ENCODE measurements around the gene RCCD1.

The RCCD1 gene

DNA sequence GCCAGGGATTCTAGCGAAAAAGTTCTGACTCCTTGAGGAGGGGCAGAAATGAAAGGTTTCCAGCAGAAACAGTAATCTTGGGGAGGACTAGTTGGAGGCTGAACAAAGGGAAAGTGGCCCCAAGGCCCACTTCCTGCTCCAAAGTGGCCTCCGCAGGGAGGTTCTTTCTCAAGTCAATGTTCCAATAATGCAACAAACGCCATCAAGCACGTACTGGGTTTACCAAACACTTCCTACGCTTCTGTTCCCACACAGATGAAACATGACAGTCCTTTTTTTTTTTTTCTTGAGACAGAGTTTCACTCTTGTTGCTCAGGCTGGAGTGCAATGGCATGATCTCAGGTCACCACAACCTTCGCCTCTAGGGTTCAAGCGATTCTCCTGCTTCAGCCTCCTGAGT lies 9.6 kb upstream of the RCCD1 start:
- DNase-seq = no peak

DNA sequence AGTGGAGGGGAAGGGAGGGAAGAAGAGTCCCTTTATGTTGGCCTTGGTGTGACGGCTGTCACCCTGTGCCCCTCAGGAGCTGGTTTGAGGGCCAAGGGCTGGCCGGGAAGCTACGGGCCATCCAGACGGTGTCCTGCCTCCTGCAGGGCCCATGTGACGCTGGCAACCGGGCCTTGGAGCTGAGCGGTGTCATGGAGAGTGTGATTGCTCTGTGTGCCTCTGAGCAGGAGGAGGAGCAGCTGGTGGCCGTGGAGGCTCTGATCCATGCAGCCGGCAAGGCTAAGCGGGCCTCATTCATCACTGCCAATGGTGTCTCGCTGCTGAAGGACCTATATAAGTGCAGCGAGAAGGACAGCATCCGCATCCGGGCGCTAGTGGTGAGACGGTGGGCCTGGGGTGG lies 8.1 kb upstream of the RCCD1 start:
- no peak for DNase-seq

DNA sequence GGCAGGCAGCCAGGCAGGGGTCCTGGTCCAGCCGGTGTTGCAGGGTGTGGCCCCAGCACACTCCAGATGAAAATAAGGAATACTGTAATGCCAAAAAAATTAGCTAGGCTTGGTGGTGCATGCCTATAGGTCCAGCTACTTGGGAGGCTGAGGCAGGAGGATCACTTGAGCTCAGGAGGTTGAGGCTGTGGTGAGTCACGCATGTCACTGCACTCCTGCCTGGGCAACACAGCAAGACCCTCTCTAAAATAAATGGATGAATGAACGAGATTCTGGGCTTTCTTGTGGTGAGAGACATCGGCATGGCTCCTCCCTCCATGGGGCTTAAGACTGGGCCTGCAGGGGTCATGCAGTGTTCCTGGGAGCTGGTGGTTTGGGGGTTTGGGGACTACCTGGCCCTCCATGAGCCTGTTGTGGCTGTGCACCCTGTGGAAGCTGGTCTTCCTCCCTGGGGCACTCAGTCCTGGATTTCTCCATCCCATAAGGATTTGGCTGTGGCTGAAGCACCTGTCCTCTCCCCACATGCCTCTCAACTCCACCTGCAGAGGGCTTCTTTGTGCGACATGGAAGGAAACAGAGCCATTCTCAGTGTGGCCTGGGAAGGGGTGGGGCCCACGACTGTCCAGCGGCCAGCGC lies 7.6 kb upstream of the RCCD1 start:
- no peak for DNase-seq

DNA sequence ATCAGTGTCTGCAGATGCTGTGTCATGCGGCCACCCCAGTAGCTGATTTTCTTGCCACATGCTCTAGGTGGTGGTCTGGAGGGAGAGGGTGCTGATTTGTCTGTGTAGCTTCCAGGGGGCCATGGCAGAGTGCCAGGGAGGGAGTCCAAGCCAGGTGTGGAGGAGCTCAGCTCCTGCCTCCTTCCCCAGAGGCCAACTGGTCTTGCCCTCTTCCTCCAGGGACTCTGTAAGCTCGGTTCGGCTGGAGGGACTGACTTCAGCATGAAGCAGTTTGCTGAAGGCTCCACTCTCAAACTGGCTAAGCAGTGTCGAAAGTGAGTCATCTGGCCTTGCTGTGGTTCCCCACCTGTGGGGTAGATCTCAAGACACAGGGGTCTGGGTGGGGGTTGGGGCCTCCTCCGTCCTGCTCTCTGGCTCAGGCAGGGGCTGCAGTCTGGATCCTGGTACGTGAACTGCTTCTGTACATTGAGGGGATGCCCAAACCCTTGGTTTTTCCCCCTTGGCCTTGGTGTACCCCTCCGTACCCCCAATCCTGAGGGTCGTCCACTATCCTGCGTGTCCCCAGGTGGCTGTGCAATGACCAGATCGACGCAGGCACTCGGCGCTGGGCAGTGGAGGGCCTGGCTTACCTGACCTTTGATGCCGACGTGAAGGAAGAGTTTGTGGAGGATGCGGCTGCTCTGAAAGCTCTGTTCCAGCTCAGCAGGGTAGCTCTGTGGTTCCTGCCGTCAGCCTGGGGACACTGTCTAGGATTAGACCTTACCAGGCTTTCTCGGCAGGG lies 6.9 kb upstream of the RCCD1 start:
- no peak for DNase-seq

DNA sequence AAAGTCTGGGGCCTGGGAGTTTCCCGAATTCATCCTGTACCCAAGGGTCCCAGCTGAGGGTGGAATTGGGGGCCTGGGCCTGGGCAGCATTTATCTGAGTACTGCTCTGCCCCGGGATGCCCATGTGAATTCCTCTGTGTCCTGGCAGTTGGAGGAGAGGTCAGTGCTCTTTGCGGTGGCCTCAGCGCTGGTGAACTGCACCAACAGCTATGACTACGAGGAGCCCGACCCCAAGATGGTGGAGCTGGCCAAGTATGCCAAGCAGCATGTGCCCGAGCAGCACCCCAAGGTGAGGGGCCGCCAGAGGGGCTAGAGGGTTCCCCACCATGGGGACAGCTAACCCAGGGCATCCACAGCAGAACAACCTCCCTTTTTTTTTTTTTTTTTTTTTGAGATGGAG lies 6.2 kb upstream of the RCCD1 start:
- no peak for DNase-seq

DNA sequence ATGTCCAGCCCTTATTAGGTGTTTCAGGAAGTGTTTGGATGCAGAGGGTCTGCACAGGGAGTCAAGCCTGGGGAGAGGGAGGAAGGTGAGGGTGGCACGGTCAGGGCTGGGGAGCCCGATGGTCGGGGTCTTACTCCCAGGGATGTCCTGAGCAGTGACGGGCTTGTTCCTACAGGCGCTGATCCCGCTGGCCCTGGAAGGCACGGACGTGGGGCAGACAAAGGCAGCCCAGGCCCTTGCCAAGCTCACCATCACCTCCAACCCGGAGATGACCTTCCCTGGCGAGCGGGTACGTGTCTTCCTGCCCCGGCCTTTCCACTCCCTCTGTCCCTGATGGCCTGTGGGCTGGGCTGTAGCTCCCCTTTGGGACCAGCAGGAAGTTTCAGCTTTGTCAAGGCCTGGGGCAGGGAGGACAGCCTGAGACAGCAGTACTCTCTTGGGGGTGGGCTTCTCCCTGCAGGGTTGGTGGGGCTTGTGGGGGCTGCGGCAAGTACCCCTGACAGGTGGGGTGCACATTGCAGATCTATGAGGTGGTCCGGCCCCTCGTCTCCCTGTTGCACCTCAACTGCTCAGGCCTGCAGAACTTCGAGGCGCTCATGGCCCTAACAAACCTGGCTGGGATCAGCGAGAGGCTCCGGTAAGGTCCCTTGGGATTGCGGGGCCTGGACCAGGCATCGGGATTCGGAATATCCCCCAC lies 4.6 kb upstream of the RCCD1 start:
- DNase-seq = no peak

DNA sequence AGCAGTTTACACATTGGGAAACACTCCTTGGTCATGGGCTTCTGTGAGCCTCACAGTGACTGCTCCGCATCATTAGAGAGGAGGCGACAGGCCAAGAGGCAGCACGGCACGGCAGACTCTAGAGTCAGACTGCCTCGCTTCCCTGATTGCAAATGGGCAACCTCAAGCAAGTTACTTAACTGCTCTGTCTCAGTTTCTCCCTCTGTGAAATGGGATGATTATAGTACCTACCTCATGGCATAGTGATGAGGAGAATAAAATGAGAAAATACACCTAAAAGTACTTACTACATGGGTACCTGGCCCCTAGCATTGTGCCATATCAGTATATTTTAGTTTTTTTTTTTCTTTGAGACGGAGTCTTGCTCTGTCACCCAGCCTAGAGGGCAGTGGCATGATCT lies 4.0 kb upstream of the RCCD1 start:
- DNase-seq = no peak

DNA sequence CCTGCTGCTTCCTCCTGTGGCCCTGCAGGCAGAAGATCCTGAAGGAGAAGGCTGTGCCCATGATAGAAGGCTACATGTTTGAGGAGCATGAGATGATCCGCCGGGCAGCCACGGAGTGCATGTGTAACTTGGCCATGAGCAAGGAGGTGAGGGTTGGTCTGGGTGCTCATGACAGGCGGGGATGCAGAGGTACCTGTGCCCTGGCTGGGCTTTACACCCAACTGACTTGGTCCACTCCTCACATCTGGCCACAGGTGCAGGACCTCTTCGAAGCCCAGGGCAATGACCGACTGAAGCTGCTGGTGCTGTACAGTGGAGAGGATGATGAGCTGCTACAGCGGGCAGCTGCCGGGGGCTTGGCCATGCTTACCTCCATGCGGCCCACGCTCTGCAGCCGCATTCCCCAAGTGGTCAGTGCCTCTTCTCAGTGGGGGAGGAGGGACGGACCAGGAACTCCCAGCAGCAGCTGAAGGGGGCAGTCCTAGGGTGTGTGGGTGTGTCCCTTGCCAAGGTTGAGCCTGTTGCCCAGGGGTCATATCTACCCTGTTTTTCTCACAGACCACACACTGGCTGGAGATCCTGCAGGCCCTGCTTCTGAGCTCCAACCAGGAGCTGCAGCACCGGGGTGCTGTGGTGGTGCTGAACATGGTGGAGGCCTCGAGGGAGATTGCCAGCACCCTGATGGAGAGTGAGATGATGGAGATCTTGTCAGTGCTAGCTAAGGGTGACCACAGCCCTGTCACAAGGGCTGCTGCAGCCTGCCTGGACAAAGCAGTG lies 1.6 kb upstream of the RCCD1 start:
- no peak for DNase-seq

DNA sequence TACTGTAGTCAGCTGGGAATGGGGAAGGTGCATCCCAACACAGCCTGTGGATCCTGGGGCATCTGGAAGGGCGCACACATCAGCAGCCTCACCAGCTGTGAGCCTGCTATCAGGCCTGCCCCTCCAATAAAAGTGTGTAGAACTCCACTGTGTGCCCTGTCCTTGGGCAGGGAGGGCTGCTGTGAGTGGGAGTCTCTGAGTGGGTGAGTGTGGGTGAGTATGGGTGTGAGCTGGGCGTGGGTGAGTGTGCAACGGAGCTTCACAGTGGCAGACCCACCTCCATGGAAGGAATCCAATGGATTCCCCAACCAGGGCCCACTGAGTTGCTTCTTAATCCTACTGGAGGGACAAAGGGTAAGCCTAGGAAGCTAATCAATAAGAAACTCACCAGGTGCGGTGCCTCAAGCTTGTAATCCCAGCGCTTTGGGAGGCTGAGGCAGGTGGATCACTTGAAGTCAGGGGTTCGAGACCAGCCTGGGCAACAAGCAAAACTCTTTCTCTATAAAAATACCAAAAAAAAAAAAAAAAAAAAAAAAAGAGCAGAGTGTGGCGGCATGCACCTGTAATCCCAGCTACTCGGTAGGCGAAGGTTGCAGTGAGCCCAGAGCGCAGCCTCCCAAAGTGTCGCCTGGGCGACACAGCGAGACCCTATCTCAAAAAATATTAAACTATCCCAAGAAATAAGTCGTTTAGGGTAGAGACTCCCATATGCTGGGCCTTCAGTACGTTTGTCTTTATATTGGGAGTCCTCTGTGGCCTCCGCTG lies 555 bp upstream of the RCCD1 start:
- DNase-seq = no peak

DNA sequence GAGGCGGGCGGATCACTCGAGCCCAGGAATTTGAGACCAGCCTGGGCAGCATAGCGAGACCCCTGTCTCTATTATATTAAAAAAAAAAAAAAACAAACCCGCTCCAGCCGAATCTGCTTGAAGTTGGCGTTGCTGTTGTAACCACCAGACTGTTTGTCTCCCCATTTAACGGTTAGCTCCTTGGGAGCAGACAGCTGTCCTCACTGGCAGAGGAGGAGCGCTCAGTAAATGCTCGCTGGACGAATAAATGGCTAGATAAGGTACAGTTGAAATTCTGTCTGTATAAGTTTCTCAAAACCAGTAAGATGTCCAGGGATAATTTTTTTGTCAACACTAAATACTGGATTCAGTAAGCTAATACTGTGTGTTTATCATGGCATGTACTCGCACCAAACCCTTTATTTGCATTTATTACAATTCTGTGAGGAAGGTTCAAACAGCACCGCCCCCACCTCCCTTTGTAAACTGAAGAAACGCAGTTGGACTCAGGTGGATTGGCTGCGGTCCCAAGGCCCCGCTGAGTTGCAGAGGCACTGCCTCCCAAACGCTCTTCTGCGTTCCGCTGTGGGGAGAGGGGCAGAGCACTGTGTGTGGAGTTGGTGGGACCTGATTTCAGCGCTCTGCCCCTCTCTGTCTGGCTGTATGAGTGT lies 1.1 kb downstream of the RCCD1 start:
- no peak for DNase-seq

DNA sequence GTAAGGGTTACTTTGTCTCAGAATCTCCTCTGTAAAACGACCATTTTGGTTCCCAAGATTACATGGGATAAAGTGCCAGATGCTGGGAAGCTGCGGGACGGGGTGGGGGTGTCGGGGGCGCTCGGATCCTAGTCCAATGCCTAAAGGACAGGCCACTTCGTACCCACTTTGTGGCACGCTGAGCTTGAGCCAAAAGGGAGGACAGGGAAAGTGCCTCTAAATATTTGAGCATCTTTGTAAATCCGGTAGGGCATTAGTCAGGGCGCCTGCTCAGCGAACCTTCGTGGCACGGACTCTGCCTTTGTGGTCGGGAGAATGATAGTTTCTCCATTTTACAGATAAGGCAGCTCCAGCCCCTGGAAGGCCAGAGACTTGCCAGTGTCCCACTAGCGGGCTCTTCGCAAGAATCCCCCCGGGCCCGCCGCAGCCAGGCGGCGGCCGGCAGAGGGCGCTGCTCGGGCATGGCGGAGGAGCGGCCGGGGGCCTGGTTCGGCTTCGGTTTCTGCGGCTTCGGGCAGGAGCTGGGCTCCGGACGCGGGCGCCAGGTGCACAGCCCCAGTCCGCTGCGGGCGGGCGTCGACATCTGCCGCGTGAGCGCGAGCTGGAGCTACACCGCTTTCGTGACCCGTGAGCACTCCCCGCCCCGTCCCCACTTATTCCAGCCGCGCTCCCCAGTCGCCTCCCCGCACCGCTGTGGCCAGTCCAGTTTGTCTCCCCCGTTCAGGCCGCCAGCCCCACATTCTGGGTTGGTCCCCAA lies 1.8 kb downstream of the RCCD1 start:
- DNase-seq = no peak

DNA sequence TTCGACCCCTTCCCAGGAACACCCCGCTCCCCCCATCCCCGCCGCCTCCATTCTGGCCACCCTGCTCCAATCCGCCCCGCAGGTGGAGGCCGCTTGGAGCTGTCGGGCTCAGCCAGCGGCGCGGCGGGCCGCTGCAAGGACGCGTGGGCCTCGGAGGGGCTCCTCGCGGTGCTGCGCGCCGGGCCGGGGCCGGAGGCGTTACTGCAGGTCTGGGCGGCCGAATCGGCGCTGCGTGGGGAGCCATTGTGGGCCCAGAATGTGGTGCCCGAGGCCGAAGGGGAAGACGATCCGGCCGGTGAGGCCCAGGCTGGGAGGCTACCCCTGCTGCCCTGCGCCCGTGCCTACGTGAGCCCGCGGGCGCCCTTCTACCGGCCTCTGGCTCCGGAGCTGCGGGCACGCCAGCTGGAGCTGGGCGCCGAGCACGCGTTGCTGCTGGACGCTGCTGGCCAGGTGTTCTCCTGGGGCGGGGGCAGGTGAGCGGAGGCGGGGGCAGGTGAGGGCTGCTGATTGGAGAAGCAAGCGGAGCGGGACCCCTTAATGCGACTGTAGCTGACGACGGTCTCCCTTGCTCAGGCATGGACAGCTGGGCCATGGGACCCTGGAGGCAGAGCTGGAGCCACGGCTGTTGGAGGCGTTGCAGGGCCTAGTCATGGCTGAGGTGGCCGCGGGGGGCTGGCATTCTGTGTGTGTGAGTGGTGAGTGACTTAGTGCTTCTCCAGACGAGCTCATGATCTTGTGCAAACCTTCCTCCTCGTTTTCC lies 2.5 kb downstream of the RCCD1 start:
- no peak for DNase-seq

DNA sequence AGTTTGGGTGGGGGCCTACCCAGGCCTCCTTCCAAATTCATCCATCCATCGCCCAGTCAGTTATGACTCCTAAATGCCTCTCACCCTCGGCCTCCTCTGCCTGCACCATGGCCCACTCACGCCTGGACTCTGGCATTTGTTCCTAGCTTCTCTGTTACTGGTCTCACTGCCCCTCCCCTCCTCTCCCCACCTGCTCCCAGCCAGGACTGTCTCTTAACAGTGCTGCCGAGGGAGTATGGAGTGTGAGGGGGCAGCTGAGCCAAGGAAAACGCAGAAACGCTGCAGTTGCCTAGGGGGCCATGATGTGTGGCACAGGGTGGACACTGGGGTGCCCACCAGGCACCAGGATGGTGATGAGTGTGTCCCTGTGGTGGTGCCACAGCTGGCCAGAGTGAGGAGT lies 3.1 kb downstream of the RCCD1 start:
- no peak for DNase-seq

DNA sequence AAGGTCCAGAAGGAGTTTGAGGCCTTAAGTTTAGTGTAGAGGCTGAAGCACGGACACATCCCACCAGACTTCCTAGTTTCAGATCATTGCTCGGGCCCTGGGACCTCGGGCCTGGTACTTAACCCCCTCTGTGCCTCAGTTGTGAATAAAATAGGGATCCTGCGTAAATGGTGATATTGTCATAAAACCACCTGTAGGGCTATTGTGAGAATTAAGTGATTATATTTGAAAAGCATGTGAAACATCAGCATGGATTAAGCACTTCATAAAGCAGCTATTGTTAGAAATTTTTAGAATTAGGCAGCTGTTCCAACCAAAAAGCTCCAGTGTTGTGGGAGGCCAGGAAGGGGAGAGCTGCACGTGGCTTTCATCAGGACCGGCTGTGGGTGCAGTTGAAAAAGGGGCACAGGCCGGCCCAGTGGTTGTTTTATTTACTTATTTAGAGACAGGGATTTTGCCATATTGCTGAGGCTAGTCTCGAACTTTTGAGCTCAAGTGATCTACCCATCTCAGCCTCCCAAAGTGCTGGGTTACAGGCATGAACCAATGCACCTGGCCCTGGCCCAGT lies 4.4 kb downstream of the RCCD1 start:
- no peak for DNase-seq

DNA sequence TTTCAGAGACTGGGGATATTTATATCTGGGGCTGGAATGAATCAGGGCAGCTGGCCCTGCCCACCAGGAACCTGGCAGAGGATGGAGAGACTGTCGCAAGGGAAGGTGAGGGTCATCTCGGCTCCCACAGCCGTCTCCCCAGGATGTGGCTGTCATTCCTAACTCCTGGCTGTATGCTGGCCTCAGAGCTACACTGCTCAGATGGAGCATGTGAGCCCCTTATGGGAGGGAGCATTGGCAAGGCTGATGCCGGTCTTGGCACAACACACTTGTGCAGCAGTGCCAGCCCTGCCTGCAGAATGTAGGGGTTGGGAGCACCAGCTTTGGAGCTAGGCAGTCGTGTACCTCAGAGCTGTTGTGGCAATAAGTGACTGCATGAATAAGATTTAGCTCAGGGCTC lies 5.2 kb downstream of the RCCD1 start:
- DNase-seq = peak; percentile 70

DNA sequence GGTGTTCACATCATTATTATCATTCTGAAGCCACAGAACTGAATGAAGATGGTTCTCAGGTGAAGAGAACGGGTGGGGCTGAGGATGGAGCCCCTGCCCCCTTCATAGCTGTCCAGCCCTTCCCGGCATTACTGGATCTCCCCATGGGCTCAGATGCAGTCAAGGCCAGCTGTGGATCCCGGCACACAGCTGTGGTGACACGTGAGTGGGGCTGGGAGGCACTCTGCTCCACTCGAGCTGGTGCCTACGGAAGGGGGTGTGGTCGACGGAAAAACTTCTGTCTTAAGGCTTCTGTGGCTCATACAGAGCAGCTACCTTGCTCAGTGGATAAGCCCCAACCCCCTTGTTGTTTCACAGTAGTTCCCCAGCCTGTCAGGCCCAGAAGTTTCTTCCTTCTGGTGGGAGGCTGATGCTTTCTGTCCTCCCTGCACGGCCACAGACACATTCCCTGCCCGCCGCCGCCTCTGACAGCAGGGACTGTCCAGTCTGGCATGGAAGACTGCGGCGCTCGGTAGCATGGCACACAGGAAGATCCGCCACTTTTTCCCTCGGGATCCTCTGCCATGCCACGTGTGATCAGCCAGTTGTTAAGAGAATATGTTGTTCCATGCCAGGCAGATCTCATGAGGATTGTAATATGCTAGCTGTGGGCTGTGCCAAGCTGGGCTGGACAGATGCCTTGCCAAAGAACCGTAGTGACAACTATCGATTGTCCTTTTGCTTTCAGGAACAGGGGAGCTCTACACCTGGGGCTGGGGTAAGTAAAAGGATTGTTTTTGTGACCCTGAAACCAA lies 5.8 kb downstream of the RCCD1 start:
- peak; percentile 17 for DNase-seq

DNA sequence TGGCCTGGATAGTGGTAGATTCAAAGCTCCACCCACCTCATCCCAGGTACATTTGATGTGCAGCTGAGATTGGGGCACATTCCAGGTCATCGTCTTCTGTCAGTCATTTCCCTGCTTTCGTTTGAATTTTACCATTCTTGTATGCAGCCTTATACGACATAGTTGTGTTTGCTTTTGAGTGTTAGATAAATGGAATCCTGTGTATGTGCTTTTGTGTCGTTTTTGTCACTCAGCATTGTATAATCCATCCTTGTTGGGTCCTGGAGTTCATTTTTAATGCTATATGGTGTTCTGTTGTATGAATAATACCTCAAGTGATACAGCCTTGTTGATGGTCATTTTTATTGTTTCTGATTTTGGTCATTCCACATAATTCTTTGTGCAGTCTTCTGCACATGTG lies 7.3 kb downstream of the RCCD1 start:
- DNase-seq = no peak

DNA sequence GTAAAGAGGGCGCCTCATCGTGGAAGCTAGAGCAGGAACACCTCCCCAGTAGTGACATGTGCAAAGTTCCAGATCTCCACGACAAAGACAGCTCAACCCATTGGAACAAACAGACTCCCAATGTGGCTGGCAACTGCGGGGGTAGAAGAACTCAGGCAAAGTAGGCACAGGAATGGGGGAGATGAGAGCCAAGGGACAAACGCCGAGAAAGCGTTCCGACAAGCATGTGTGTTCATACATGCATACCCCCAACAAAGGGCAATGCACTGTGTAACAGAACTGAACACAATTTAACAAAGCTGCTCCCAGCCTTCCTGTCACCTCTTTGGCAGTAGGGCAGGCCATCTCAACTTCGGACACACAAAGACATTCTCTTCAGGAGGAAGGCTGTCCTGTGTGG lies 11.6 kb downstream of the RCCD1 start:
- DNase-seq = no peak

DNA sequence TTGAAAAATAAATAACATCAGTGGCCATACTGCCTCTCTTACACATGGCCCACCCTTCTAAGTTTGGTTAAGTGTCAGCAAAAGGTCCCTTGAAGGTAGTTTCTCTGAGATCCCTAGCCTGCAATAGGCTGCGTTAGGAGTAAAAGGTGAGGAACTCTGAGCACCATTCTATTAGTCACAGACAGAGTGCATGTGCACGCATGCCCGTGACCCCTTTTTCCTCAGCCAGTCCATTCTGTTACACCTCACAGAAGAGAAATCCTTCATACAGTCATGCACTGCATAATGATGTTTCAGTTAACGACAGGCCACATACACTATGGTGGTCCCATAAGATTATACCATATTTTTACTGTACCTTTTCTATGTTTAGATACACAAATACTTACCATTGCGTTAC lies 12.5 kb downstream of the RCCD1 start:
- no peak for DNase-seq
